Suprapubic skin (tissue), 4 donors: Measurements from ENCODE around the gene NRXN3.

Source experiments
- POLR2A ChIP-seq, 2 donors: fragments of 450-650 bp; IDR thresholded peaks; one replicate each; pipeline ENCODE4 v1.6.1; 2017; ENCODE audit warnings: antibody characterized with exemption in 2 of 2, mild to moderate bottlenecking in 2 of 2, moderate library complexity in 2 of 2
- POLR2AphosphoS5 ChIP-seq, 3 donors: sonication (generic); formaldehyde crosslinking; IDR thresholded peaks; one replicate each; pipeline ENCODE4 v1.6.1; 2017; ENCODE audit warnings: antibody characterized with exemption in 3 of 3
- TF ChIP-seq, protein P1 (sequence below), 2 donors: fragments of 200-600 bp in 1 of 2; fragments of 450-650 bp in 1 of 2; sonication (generic) in 1 of 2; IDR thresholded peaks; one replicate each; pipeline ENCODE4 v1.5.1; 2016 to 2019; ENCODE audit warnings: antibody characterized with exemption in 2 of 2, mild to moderate bottlenecking in 1 of 2, moderate library complexity in 1 of 2

GRCh38 chr14:79587875-79588274 lies 1417.7 kb downstream of the NRXN3 start:
- TF ChIP-seq POLR2A (IDR thresholded peaks at IDR 0.05) (no peak), POLR2AphosphoS5 (IDR thresholded peaks at IDR 0.05) (no peak)
- TF ChIP-seq, protein P1, sequence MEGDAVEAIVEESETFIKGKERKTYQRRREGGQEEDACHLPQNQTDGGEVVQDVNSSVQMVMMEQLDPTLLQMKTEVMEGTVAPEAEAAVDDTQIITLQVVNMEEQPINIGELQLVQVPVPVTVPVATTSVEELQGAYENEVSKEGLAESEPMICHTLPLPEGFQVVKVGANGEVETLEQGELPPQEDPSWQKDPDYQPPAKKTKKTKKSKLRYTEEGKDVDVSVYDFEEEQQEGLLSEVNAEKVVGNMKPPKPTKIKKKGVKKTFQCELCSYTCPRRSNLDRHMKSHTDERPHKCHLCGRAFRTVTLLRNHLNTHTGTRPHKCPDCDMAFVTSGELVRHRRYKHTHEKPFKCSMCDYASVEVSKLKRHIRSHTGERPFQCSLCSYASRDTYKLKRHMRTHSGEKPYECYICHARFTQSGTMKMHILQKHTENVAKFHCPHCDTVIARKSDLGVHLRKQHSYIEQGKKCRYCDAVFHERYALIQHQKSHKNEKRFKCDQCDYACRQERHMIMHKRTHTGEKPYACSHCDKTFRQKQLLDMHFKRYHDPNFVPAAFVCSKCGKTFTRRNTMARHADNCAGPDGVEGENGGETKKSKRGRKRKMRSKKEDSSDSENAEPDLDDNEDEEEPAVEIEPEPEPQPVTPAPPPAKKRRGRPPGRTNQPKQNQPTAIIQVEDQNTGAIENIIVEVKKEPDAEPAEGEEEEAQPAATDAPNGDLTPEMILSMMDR (IDR thresholded peaks at IDR 0.05), result no peak
